GM21717 (cell line): ENCODE results near the gene C5orf15.
"Not testable (repeated sequence)": the region's sequence is repeated elsewhere in the genome, so short reads cannot be mapped to it uniquely, and the experiment has no call there.

Experiments
- ATAC-seq: cut with Tn5 transposase; IDR thresholded peaks from one replicate; pipeline ENCODE4 v1.9.1; 2021; ENCODE audit warnings: mild to moderate bottlenecking, moderate library complexity; ENCODE audit not compliant: unreplicated experiment

The C5orf15 gene

DNA sequence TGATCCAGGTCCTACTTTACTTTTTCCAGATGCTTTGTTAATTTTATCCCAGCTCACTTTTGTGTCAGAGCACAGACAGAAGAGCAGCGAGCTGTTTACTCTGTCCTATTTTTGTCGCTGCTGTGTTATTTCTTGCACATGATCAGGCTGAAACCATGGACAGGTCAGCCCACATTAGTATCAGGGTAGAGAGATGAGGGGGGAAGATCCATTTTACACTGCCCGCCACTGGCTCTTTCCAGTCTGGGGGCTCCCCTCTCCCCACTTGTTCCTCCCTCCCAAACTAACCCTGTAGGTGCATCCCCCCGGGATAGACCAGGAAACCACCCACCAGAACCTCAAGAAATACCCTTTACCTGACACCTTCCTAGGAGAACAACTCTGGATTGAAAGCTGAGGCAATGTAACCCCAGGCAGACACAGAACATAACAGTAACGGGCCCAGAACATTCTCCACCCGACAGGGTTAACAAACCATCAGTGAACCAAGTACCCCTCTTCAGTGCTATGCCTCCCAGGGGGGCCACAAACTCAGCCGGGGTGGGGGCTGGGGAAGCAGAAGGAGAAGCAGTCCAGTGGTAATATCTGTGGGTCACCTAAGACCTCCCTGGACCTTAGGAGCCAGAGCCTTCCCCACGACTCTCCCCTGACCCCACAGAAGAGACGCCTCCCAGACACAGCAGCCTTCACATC, 26.0 kb upstream of the C5orf15 start:
- ATAC-seq, result no peak

DNA sequence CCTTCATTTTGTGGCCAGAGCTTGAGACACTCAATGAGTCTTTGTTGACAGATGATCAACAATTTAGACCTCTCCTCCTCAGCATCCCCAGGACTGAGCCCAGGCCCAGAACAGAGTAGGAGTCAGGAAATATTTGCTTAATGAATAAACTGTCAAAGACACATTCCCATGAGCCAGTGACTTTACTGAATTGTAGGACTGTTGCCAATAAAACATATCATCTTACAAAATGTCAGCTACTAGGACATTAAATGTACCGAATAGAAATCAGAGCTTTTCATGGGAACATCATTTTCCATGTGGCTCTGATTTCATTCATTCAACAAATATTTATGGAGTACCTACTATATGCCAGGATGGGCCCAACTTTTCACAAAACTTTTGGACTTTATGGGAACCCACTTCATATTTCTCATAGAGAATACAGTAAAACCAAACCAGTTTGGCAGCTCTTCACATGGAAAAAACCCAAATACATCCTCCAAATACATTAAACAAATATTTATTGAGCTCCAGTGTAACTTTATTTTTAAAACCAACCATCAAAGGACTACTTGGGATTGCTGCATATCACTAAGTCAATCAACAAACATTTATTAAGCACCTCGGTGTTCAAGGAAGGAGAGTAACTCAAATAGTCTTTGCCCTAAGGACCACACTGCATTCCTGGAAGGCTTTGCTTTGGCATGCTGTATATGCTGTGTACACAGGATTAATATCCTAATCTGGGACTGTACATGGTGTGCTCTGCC, 24.9 kb upstream of the C5orf15 start:
- no peak for ATAC-seq

DNA sequence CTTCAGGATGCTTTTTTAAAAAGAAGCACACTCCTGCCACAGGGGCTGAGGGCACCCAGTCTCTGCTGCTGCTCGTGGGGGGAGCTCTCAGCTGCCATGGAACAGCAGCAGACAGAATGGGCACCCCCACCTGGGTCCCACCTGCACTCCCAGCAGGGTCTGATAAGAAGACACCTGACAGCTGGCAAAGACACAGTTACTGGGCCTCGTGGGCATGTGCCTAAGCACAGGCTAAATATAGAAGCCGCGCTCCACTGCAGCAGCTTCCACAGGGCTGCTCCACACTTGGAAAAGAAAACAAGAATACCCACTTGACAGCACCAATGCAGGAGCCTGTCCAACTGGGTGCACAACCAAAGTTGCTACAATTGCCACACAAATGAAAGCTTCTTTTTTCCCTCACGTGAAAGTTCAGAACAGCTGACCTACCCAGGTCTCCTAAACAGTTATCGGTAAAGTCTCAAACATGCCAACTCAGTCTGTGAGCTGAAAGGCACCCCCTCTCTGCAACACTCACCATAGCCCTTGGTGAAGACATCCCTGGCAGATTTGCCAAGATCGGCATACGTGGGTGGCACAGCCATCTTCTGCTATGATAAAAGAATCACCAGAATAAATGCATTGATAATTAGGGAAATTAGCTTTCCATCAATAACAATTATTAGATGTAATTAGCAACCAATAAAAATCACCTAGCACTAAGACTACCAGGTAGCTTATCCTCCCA, 24.2 kb upstream of the C5orf15 start:
- no peak for ATAC-seq

DNA sequence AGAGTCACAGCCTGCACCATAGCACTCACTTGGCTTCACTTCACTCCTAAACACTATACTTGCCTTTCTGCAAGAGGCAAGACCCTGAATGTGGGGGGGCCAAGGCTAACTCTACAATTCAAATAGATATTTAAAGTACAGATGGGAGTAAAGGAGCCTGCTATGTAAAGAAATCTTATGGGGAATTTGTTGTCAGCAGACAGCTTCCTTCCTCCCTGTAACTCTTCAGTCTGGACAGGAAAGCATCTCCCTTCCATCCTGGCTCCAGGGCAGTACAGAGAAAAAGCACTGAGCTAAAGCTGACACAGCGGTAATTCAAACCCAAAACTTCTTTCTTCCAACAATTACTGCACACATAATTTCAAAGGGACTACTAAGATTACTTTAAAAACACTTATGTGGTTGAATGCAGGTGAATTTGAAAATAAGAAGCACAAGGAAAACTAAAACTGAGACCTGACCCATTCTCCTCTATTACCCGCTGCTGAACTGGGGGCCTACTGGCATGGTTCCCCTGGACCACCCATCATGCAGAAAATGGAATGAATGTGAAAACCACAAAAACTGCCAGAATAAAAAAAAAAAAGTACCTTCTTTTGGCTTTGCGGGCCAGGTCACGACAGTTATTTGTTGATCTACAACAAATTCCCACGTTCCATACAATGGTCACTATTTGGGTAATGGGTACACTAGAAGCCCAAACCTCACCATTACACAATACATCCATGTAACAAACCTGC, 22.9 kb upstream of the C5orf15 start:
- ATAC-seq, result no peak

DNA sequence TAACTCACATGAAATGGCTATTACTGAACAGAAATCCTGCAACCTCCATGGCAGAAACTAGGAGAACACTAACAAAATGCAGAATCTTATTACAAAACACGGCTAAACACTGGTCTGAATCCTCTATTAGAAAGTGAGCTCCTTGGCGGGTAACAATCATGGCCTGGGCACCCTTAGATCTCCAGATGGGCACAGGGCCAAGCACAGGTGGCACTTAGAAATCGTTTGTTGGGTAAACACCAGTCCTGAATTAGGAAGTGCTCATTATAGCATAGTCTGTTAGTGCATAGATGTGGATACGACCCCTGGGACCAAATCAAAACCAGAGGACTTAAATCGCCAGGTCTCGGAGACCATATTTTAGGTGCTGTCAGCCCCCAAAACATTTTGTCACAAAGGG, 22.0 kb upstream of the C5orf15 start:
- no peak for ATAC-seq

DNA sequence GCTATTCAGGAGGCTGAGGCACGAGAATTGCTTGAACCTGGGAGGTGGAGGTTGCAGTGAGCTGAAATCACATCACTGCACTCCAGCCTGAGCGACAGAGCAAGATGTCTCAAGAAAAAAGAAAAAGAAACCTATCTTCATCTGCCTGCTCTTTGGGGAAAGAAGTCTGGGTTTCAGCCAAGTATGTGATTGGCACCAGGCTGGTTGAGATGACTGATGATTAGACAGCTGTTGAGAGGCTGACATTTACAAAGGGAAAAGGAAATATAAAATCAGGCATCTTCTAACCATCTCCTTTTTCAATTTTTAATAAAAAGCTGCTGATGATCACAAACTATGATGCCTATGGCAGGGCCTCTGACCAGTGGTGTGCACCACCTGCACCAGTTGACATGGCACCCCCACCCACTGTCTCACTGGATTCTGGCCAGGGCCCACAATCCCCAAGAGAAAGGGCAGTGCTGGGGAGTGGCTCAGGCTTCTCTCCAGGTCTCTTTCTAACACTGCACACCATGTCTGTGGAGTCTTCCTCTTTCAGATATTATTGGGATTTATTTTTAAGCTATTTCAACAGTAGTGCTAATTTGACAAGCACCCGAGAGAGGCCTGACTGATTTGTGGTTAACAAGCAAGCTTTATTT, 17.2 kb upstream of the C5orf15 start:
- ATAC-seq, result no peak

DNA sequence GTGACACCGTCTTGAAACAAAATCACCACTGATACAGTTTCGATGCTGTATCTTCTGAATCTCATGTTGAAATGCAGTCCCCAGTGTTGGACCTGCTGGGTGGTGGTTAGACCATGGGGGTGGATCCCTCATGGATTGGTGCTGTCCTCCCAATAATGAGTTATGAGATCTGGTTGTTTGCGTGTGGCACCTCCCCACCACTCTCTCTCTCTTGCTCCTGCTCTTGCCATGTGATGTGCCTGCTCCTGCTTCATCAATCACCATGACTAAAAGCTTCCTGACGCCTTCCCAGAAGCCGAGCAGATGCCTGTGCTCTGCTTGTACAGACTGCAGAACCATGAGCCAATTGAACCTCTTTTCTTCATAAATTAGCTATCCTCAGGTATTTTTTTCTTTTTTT, 15.2 kb upstream of the C5orf15 start:
- no peak for ATAC-seq

GRCh38 chr5:133981714-133982113, 13.3 kb upstream of the C5orf15 start:
- ATAC-seq, result no peak

DNA sequence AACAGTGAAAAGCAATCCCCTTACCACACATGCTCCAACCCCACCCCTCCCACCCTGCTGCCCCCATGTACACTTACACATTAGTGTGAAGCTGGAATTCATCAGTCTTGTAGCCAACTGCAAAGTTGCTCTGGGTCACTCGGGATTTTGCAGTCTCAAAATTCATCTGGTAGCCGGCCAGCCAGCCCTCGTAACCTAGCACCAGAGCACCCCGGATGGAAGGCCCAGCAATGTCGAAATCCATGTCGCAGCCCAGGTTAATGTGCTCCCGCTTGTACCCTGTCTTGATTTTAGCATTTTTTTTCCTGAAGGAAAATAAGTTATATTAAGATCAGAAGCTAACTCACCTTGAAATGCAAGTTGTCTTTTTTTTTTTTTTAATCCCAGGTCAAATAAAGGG, 12.2 kb upstream of the C5orf15 start:
- no peak for ATAC-seq

- no peak for ATAC-seq
Observed at GRCh38 chr5:133978943-133979342, 10.5 kb upstream of the C5orf15 start.

- no peak for ATAC-seq
Observed at GRCh38 chr5:133977858-133978257, 9.4 kb upstream of the C5orf15 start.

GRCh38 chr5:133977161-133977787, 8.8 kb upstream of the C5orf15 start:
- peak; percentile 70 for ATAC-seq

DNA sequence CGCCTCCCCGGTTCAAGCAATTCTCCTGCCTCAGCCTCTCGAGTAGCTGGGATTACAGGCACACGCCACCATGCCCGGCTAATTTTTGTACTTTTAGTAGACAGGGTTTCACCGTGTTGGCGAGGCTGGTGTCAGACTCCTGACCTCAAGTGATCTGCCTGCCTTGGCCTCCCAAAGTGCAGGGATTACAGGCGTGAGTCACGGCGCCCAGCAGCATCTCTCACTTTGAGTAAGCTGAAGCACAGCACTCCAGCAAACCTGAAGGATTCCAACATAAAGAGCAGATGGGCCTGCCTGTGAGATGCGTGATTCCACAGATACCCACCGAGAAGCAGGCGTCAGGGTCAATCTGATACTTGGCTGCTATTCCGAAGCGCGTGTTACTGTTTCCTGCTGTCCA, 7.1 kb upstream of the C5orf15 start:
- ATAC-seq, result not testable (repeated sequence)

GRCh38 chr5:133974142-133974541, 5.7 kb upstream of the C5orf15 start:
- no peak for ATAC-seq

GRCh38 chr5:133970325-133970909, 2.0 kb upstream of the C5orf15 start:
- ATAC-seq, result no peak

DNA sequence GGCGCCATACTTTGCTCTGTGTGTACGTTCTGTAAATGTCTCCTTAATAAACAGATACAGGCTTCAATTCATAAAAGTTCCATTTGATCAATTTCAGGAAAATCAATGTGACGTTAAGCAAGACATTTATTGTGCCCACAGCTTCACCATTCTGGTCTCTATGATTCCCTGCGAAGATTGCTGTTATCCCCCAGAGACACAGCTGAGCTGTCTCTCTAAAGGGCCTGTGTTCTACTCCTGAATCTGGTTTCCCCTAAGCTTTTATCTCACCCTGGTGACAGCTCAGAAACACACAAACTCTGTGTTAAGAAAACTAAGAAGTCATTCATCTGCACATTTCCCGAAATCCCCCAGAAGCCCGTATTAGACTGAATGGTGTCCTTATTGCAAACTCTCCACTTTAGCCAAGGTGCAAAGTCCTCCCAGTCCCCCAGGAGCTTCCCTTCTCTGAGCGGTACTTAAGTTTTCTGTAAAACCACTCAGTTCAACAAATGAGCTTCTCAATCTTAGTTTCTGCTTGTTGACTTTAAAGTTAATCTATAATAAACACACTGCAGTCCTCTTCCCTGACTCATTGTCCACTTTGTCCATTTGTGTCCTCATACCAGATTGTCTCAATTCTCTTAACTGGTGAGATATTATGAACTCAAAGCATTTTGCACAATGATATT, 1.4 kb upstream of the C5orf15 start:
- ATAC-seq, result no peak

DNA sequence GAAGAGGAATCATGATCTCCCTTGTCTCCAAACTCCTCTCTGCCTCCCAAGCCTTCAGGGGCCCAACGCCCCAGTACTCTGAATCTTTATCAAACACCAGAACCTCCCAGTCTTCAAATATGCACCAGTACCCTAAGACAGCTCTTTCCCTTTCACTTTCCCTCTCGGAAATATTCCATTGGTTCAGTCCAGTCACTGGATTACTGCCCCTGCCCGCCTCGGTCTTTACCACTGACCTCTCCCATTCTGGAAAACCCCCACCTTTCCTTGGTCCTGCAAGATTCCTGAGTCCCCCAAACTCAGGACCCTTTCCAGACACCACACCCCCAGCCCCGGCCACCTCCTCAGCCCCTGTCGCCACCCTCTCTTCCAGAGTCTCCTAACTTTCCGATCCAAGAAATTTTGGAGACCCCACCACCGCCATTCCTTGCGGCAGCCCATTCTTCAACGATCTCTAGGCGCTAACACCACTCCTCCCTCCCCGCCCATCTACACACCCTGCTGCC, 674 bp downstream of the C5orf15 start:
- no peak for ATAC-seq

DNA sequence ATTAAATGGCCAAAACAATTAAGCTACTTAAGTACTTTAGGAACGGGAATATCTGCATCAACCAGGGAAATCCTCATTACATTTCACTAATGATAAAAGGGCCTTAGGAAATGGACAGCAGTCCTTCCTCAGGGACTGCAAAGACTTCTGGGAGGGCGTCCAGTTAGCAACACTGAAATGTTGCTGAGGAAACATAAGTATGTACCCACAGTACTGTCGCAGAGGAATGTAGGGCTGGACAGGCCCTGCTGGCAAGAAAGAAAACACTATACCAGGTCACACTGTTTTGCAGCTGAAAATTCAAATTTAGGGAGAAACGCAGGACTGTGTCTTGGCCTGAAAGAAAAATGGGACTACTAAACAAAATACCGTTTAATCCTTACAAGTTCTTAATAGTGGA, 1.3 kb downstream of the C5orf15 start:
- ATAC-seq, result no peak

DNA sequence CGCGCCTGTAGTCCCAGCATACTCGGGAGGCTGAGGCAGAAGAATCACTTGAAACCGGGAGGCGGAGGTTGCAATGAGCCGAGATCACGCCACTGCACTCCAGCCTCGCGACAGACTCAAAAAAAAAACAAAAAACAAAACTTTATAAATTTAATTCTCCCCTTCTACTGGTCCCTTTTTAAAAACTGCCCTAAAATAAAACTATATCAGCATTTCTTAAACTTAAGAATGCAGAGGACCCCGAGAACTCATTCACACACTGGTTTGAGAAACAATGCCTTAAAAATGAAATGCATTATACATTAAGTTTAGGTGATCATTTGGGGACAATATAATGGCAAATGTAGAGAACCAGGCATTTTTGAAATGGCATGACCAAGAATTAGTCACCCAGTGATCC, 2.3 kb downstream of the C5orf15 start:
- ATAC-seq, result no peak
